Left renal pelvis (tissue), 4 donors: ENCODE results near the gene FILIP1L. TPM values are rescaled to one million over a fixed set of nuclear protein-coding genes. Genes with fewer than 3 reads are reported as not detected.

ENCODE experiments used
- DNase-seq, 4 donors: peaks; one replicate each; pipeline ENCODE4 v3.0.0-alpha.2; 2013; ENCODE audit warnings: low read depth in 4 of 4, low spot score in 3 of 4
- polyA plus RNA-seq, 4 donors: library from polyadenylated mRNA; unstranded; fragments of 120-200 nt; gene quantifications; one replicate each; pipeline ENCODE4 v1.2.1, GENCODE V29; 2013; ENCODE audit not compliant: insufficient read length in 4 of 4

Gene FILIP1L
- polyA plus RNA-seq, 4 donors = 13.1 to 47.8 (median 24.8) TPM

- DNase-seq = no peak
Observed at GRCh38 chr3:99929745-99930139, 184.6 kb downstream of the FILIP1L start.

GRCh38 chr3:99928771-99929744 lies 185.2 kb downstream of the FILIP1L start:
- DNase-seq = no peak

- DNase-seq = no peak
Observed at GRCh38 chr3:99927671-99928457, 186.4 kb downstream of the FILIP1L start.

GRCh38 chr3:99925584-99926230 lies 188.6 kb downstream of the FILIP1L start:
- no peak for DNase-seq

GRCh38 chr3:99923873-99924272 lies 190.4 kb downstream of the FILIP1L start:
- DNase-seq = no peak

- no peak for DNase-seq
Observed at GRCh38 chr3:99921986-99922385, 192.3 kb downstream of the FILIP1L start.

GRCh38 chr3:99921377-99921695 lies 193.0 kb downstream of the FILIP1L start:
- DNase-seq = no peak

GRCh38 chr3:99920481-99921376 lies 193.6 kb downstream of the FILIP1L start:
- DNase-seq = no peak

- no peak for DNase-seq
Observed at GRCh38 chr3:99919694-99920093, 194.6 kb downstream of the FILIP1L start.

- no peak for DNase-seq
Observed at GRCh38 chr3:99918715-99919114, 195.6 kb downstream of the FILIP1L start.

GRCh38 chr3:99915906-99916432 lies 198.3 kb downstream of the FILIP1L start:
- no peak for DNase-seq

GRCh38 chr3:99911433-99911832 lies 202.9 kb downstream of the FILIP1L start:
- DNase-seq = no peak

GRCh38 chr3:99910752-99911290 lies 203.5 kb downstream of the FILIP1L start:
- no peak for DNase-seq

GRCh38 chr3:99909714-99910495 lies 204.4 kb downstream of the FILIP1L start:
- DNase-seq = no peak

GRCh38 chr3:99907959-99908544 lies 206.2 kb downstream of the FILIP1L start:
- no peak for DNase-seq

- no peak for DNase-seq
Observed at GRCh38 chr3:99903869-99904268, 210.4 kb downstream of the FILIP1L start.

GRCh38 chr3:99902091-99902490 lies 212.2 kb downstream of the FILIP1L start:
- DNase-seq = no peak

- DNase-seq = no peak
Observed at GRCh38 chr3:99901200-99901926, 212.9 kb downstream of the FILIP1L start.
